SJSA1 (cell line): Measurements from ENCODE around the gene CFAP99. TPM values are rescaled to one million over a fixed set of nuclear protein-coding genes. Genes with fewer than 3 reads are reported as not detected.

Experiments used
- DNase-seq, 2 experiments: peaks; one replicate each; pipeline ENCODE4 v3.0.0-alpha.2; 2015 to 2020; ENCODE audit warnings: low spot score in 2 of 2, low read depth in 1 of 2
- H3K27ac ChIP-seq: fragments of 250-450 bp; sonication (Bioruptor Pico); 2 replicates; pipeline ENCODE4 v1.5.1; 2020; ENCODE audit warnings: mild to moderate bottlenecking, moderate library complexity
- H3K27me3 ChIP-seq: fragments of 250-450 bp; sonication (Bioruptor Pico); replicated peaks from 2 replicates; pipeline ENCODE4 v1.5.1; 2020; ENCODE audit warnings: mild to moderate bottlenecking, moderate library complexity
- H3K36me3 ChIP-seq: fragments of 250-450 bp; sonication (Bioruptor Pico); 2 replicates; pipeline ENCODE4 v1.5.1; 2020; ENCODE audit warnings: mild to moderate bottlenecking
- H3K4me1 ChIP-seq: fragments of 250-450 bp; sonication (Bioruptor Pico); replicated peaks from 2 replicates; pipeline ENCODE4 v1.6.1; 2021; ENCODE audit warnings: mild to moderate bottlenecking
- H3K4me3 ChIP-seq: fragments of 250-450 bp; sonication (Bioruptor Pico); 2 replicates; pipeline ENCODE4 v1.5.1; 2020; ENCODE audit warnings: mild to moderate bottlenecking
- H3K9me3 ChIP-seq: fragments of 250-450 bp; sonication (Bioruptor Pico); replicated peaks from 2 replicates; pipeline ENCODE4 v1.5.1; 2020; ENCODE audit warnings: mild to moderate bottlenecking
- total RNA-seq: library from RNA; depleted of rRNA; stranded (reverse); fragments of >200 nt; shearing (Covaris generic); gene quantifications from 2 replicates; pipeline ENCODE4 v1.2.3, GENCODE V29; 2014

CFAP99 gene
- total RNA-seq, 1 experiment from 2014 or later: not detected

GRCh38 chr4:2434420-2434819 lies 15.7 kb downstream of the CFAP99 start:
- DNase-seq: no peak
- no peak overlapping the region for H3K27ac ChIP-seq

GRCh38 chr4:2436301-2436700 lies 17.5 kb downstream of the CFAP99 start:
- Histone ChIP-seq H3K36me3 (no peaks in the 10 kb centered on the region), H3K9me3 (no peaks in the 10 kb centered on the region), H3K4me3 (no peak overlapping the region), H3K4me1 (no peaks in the 10 kb centered on the region), H3K27me3 (no peaks in the 10 kb centered on the region), H3K27ac (no peak overlapping the region)
- DNase-seq: no peak

More at GRCh38 chr4:2434420-2434819, 15.7 kb downstream of the CFAP99 start:
- H3K36me3 ChIP-seq: no peaks in the 10 kb centered on the region
- H3K9me3 ChIP-seq: no peaks in the 10 kb centered on the region
- H3K27me3 ChIP-seq: no peaks in the 10 kb centered on the region
- no peaks in the 10 kb centered on the region for H3K4me1 ChIP-seq
- H3K4me3 ChIP-seq: no peak overlapping the region

GRCh38 chr4:2436761-2437474 lies 18.2 kb downstream of the CFAP99 start:
- no peaks in the 10 kb centered on the region for H3K4me1 ChIP-seq
- no peaks in the 10 kb centered on the region for H3K27me3 ChIP-seq
- H3K36me3 ChIP-seq: no peaks in the 10 kb centered on the region
- H3K9me3 ChIP-seq: no peaks in the 10 kb centered on the region
- H3K4me3 ChIP-seq: no peak overlapping the region
- H3K27ac ChIP-seq: no peak overlapping the region
- no peak for DNase-seq

- no peak overlapping the region for H3K4me3 ChIP-seq
- no peak for DNase-seq
- H3K36me3 ChIP-seq: no peaks in the 10 kb centered on the region
- no peak overlapping the region for H3K27ac ChIP-seq
- H3K9me3 ChIP-seq: no peaks in the 10 kb centered on the region
- no peaks in the 10 kb centered on the region for H3K4me1 ChIP-seq
- H3K27me3 ChIP-seq: no peaks in the 10 kb centered on the region
Observed at GRCh38 chr4:2437475-2438215, 18.9 kb downstream of the CFAP99 start.

DNA sequence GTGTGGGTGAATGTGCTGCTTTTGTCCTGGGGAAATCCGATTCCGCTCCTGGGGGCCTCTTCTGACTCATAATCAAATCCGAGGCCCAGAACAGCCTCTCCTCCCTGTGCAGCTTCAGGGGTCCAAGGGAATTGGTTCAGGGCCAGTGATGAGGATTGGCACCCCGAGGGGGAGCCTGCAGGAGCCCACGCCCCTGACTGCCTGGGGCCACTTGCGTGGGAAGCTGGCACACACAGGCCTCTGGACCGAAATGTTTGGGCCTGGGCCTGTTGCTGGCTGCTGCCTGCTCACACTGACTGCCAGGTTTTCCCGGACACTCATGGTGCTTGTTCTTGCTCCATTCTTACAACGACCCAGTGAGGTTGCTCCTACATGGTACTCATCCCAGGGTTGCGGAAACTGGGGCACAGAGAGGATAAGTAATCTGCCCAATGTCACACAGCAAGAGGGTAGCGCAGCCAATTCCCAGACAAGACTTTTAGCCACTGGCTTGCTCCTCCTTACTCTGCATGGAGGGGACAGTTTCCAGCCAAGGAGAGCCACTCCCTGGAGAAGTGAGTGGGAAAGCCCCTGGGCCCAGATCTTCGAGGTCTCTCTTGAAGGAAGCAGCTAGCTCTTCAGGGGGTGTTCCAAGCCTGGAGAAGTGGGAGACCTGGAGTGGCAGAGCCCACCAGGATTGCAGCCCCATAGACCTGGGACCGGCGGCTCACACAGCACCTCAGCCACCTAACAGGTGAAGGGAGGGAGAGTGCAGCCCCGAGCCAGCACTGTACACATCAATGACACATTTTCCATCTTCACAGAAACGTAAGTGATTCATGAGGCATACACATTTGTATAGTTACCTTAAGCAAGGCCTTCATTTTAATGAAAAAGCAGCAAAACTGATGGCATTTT lies 20.3 kb downstream of the CFAP99 start:
- H3K27me3 ChIP-seq: no peaks in the 10 kb centered on the region
- H3K9me3 ChIP-seq: no peaks in the 10 kb centered on the region
- H3K36me3 ChIP-seq: no peaks in the 10 kb centered on the region
- no peak overlapping the region for H3K4me3 ChIP-seq
- H3K27ac ChIP-seq: no peak overlapping the region
- no peaks in the 10 kb centered on the region for H3K4me1 ChIP-seq
- no peak for DNase-seq

GRCh38 chr4:2441393-2442174 lies 22.8 kb downstream of the CFAP99 start:
- H3K36me3 ChIP-seq: no peaks in the 10 kb centered on the region
- H3K27me3 ChIP-seq: no peaks in the 10 kb centered on the region
- no peak overlapping the region for H3K4me3 ChIP-seq
- DNase-seq: peak; percentile 9 to 47
- H3K4me1 ChIP-seq: no peaks in the 10 kb centered on the region
- no peak overlapping the region for H3K27ac ChIP-seq
- no peaks in the 10 kb centered on the region for H3K9me3 ChIP-seq

DNA sequence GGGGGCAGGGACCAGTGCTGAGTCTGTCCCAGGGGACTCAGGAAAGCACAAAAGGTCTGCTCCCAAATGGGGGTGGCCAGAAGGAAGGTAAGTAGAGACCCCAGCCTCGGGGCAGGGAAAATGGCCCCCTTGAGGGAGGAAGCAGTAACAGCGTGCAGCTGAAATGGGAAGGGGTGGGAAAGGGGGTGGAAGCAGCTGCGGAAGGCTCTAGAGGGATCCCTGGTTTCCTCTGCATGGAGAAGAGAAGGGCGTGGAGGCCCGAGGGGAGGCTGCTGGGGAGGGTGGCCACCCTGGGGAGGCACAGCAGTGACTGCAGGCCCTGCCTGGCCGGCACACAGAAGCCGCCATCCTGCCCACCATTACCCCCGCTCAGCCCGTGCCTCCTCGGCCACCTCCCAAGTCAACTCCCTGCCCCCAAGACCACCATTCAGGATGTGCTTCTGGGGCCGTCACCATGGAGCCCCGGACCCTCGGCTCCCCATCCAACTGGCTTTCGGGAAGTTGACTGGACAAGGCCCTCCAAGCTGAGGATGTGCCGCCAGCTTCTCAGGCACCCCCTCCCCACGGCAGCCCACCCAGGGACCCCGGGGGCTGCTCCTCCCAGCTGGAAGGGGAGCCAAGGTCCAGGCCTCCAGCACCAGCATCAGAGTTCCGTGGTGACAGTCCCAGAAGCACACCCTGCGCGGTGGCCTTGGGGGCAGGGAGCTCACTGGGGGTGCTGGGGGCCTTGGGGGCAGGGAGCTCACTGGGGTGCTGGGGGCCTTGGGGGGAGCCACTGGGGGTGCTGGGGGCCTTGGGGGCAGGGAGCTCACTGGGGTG lies 23.6 kb downstream of the CFAP99 start:
- H3K27ac ChIP-seq: no peak overlapping the region
- DNase-seq: no peak
- H3K4me3 ChIP-seq: no peak overlapping the region
- no peaks in the 10 kb centered on the region for H3K27me3 ChIP-seq
- H3K36me3 ChIP-seq: no peaks in the 10 kb centered on the region
- H3K9me3 ChIP-seq: no peaks in the 10 kb centered on the region
- no peaks in the 10 kb centered on the region for H3K4me1 ChIP-seq

GRCh38 chr4:2443061-2443730 lies 24.4 kb downstream of the CFAP99 start:
- Histone ChIP-seq H3K4me1 (no peaks in the 10 kb centered on the region), H3K9me3 (no peaks in the 10 kb centered on the region), H3K27me3 (no peaks in the 10 kb centered on the region), H3K4me3 (no peak overlapping the region), H3K27ac (no peak overlapping the region), H3K36me3 (no peaks in the 10 kb centered on the region)
- no peak for DNase-seq

GRCh38 chr4:2443956-2444740 lies 25.4 kb downstream of the CFAP99 start:
- DNase-seq: no peak
- Histone ChIP-seq H3K27me3 (no peaks in the 10 kb centered on the region), H3K36me3 (no peaks in the 10 kb centered on the region), H3K4me3 (no peak overlapping the region), H3K27ac (no peak overlapping the region), H3K9me3 (no peaks in the 10 kb centered on the region), H3K4me1 (no peaks in the 10 kb centered on the region)

DNA sequence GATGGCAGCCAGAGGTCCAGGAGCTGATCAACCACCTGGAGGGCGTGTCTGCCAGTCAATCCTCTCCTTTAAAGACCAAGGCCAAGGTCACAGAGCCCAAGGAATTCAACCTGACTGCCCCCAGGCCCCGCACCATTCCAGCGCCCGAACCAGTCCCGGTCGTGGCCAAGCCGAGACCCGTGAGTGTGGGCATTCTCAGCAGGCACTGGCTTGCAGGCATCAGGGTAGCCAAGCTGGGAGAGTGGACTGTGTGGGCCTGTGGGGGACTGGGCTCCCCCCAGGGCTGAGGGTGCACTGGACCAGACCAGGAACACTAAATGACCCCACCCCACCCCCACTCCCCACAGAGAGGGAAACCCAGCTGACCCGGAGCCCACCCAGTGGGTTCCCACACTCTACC lies 26.4 kb downstream of the CFAP99 start:
- Histone ChIP-seq H3K9me3 (no peaks in the 10 kb centered on the region), H3K36me3 (no peaks in the 10 kb centered on the region)

GRCh38 chr4:2445571-2445970 lies 26.8 kb downstream of the CFAP99 start:
- Histone ChIP-seq H3K36me3 (no peaks in the 10 kb centered on the region), H3K27ac (no peak overlapping the region), H3K9me3 (no peaks in the 10 kb centered on the region), H3K27me3 (no peaks in the 10 kb centered on the region), H3K4me3 (no peak overlapping the region), H3K4me1 (no peaks in the 10 kb centered on the region)
- DNase-seq: no peak

More for the DNA sequence above, 26.4 kb downstream of the CFAP99 start:
- no peak overlapping the region for H3K4me3 ChIP-seq
- no peaks in the 10 kb centered on the region for H3K4me1 ChIP-seq
- DNase-seq: no peak
- H3K27ac ChIP-seq: no peak overlapping the region
- H3K27me3 ChIP-seq: no peaks in the 10 kb centered on the region
